Sigmoid colon (tissue), 4 donors: ENCODE results near the gene DTWD1.

Experiments
- EP300 ChIP-seq, 4 donors: sonication (generic); formaldehyde crosslinking; IDR thresholded peaks; one replicate each; pipeline ENCODE4 v1.6.1; 2017; ENCODE audit warnings: antibody characterized with exemption in 4 of 4
- POLR2A ChIP-seq, 2 donors: fragments of 450-650 bp; IDR thresholded peaks; one replicate each; pipeline ENCODE4 v1.6.1; 2016; ENCODE audit warnings: antibody characterized with exemption in 2 of 2, mild to moderate bottlenecking in 2 of 2, moderate library complexity in 2 of 2
- POLR2AphosphoS5 ChIP-seq, 4 donors: sonication (generic); formaldehyde crosslinking; IDR thresholded peaks; one replicate each; pipeline ENCODE4 v1.6.1; 2017; ENCODE audit warnings: antibody characterized with exemption in 4 of 4
- TF ChIP-seq, protein P1 (sequence below), 4 experiments: fragments of 450-650 bp in 3 of 4; fragments of 200-600 bp in 1 of 4; IDR thresholded peaks; one replicate each; pipeline ENCODE4 v1.5.1; 2016 to 2019; ENCODE audit warnings: antibody characterized with exemption in 4 of 4, mild to moderate bottlenecking in 3 of 4, moderate library complexity in 2 of 4

- TF ChIP-seq, protein P1, sequence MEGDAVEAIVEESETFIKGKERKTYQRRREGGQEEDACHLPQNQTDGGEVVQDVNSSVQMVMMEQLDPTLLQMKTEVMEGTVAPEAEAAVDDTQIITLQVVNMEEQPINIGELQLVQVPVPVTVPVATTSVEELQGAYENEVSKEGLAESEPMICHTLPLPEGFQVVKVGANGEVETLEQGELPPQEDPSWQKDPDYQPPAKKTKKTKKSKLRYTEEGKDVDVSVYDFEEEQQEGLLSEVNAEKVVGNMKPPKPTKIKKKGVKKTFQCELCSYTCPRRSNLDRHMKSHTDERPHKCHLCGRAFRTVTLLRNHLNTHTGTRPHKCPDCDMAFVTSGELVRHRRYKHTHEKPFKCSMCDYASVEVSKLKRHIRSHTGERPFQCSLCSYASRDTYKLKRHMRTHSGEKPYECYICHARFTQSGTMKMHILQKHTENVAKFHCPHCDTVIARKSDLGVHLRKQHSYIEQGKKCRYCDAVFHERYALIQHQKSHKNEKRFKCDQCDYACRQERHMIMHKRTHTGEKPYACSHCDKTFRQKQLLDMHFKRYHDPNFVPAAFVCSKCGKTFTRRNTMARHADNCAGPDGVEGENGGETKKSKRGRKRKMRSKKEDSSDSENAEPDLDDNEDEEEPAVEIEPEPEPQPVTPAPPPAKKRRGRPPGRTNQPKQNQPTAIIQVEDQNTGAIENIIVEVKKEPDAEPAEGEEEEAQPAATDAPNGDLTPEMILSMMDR (IDR thresholded peaks at IDR 0.05), result no peak
- no peak for TF ChIP-seq POLR2A (IDR thresholded peaks at IDR 0.05)
- no peak for TF ChIP-seq POLR2AphosphoS5 (IDR thresholded peaks at IDR 0.05)
- no peak for TF ChIP-seq EP300 (IDR thresholded peaks at IDR 0.05)
Measured at GRCh38 chr15:49627407-49627877, 6.6 kb downstream of the DTWD1 start.
